ENCODE data around the gene TMEM108. TPM values are rescaled to one million over a fixed set of nuclear protein-coding genes. Genes with fewer than 3 reads are reported as not detected.

The TMEM108 gene
- total and polyA plus RNA-seq, 2 of the 4 experiments (the other 2 are of a cell fraction) = 0.18 to 2.2 TPM

- Histone ChIP-seq H3K4me2 (ENCODE audit: low read depth, low read length) (no peak overlapping the region), H3K23ac (ENCODE audit: low read depth, low read length) (no peak overlapping the region), H3K79me1 (ENCODE audit: low read depth in 1 of 2, low read length in 2 of 2) (no peaks in the 10 kb centered on the region), H4K5ac (ENCODE audit: low read depth, low read length) (no peak overlapping the region), H2AFZ (replicated peaks; ENCODE audit: low read length, poor library complexity) (no peak overlapping the region), H2BK5ac (ENCODE audit: low read depth, low read length, poor library complexity, severe bottlenecking) (no peak overlapping the region), H3K9me3 (ENCODE audit: control insufficient read depth, insufficient read depth, low read length) (no peaks in the 10 kb centered on the region), H3K9ac (ENCODE audit: low read depth, low read length) (no peak overlapping the region), H2AK9ac (replicated peaks; ENCODE audit: low read depth, low read length, poor library complexity) (no peak overlapping the region), H4K91ac (ENCODE audit: insufficient read depth, low read depth, low read length) (no peak overlapping the region), H3K9me1 (ENCODE audit: insufficient read depth, low read length) (no peaks in the 10 kb centered on the region), H3K4me1 (ENCODE audit: control insufficient read depth, insufficient read depth, low read length) (no peaks in the 10 kb centered on the region), H2BK120ac (ENCODE audit: low read depth, low read length) (no peak overlapping the region), H2BK15ac (ENCODE audit: low read depth, low read length) (no peak overlapping the region), H3K14ac (replicated peaks; ENCODE audit: low read depth, low read length) (no peak overlapping the region), H3K18ac (ENCODE audit: low read depth, low read length) (no peak overlapping the region), H4K8ac (ENCODE audit: low read depth in 2 of 2, low read length in 2 of 2) (no peak overlapping the region), H4K20me1 (ENCODE audit: insufficient read depth, low read length) (no peaks in the 10 kb centered on the region), H3K56ac (ENCODE audit: extremely low read depth, insufficient read depth, low read length) (no peak overlapping the region), H3K27ac (ENCODE audit: insufficient read depth, low read length) (no peak overlapping the region), H3K36me3 (ENCODE audit: control insufficient read depth, insufficient read depth, low read length) (no peaks in the 10 kb centered on the region), H2AK5ac (ENCODE audit: low read depth, low read length) (no peak overlapping the region), H3K27me3 (ENCODE audit: control insufficient read depth, insufficient read depth, low read length) (no peaks in the 10 kb centered on the region), H3K4ac (ENCODE audit: low read depth, low read length) (no peak overlapping the region), H3K4me3 (ENCODE audit: insufficient read depth, low read depth, low read length) (no peak overlapping the region), H2BK20ac (ENCODE audit: low read depth, low read length) (no peak overlapping the region)
- dilution Hi-C loops (cut with HindIII; ENCODE audit: low sequenced_read_pairs, unreplicated experiment) (no loop called here), intact Hi-C loops (cut with micrococcal nuclease) (no loop called here), in situ Hi-C loops (cut with MboI; ENCODE audit: low sequenced_read_pairs) (no loop called here)
- DNase-seq (no peak), ATAC-seq (ENCODE audit: low read depth) (no peak)
- no TSS peak for BruUV-seq (replicated peaks)
- POLR2A ChIA-PET (ENCODE audit: unreplicated experiment) = no interaction called here
- no CpG with 5 or more reads among the region's 4 CpGs for WGBS, 2 experiments (ENCODE audit: extremely low coverage in 2 of 2, insufficient read length in 1 of 2)
- TF ChIP-seq CEBPB (IDR thresholded peaks at IDR 0.05; ENCODE audit: low read depth, low read length) (no peak), POLR2A (IDR thresholded peaks at IDR 0.05; ENCODE audit: low read depth, low read length) (no peak), MAFK (IDR thresholded peaks at IDR 0.05; ENCODE audit: low read depth, low read length) (no peak), RAD21 (IDR thresholded peaks at IDR 0.05; ENCODE audit: low read length) (no peak), CHD1 (IDR thresholded peaks at IDR 0.05; ENCODE audit: low read depth, low read length) (no peak), MAZ (IDR thresholded peaks at IDR 0.05; ENCODE audit: borderline replicate concordance, low read depth, low read length) (no peak), MXI1 (IDR thresholded peaks at IDR 0.05; ENCODE audit: borderline replicate concordance, low read depth, low read length) (no peak), CTCF (conservative IDR thresholded peaks at IDR 0.05; ENCODE audit: low read depth, low read length) (no peak), FOS (IDR thresholded peaks at IDR 0.05; ENCODE audit: low read depth, low read length) (no peak), BHLHE40 (IDR thresholded peaks at IDR 0.05; ENCODE audit: low read depth, low read length) (no peak), SMC3 (IDR thresholded peaks at IDR 0.05; ENCODE audit: low read depth, low read length) (no peak), USF2 (IDR thresholded peaks at IDR 0.05; ENCODE audit: low read depth, low read length) (no peak), ELK1 (IDR thresholded peaks at IDR 0.05; ENCODE audit: borderline replicate concordance, low read depth, low read length) (no peak), NFE2L2 (IDR thresholded peaks at IDR 0.05; ENCODE audit: low read depth, low read length) (no peak)
- CTCF ChIA-PET = interaction anchor here (1.3 kb wide), 1 partner anchor 313 kb away, joined by 4 read pairs; no protein-coding TSS in a partner anchor
Measured at GRCh38 chr3:133354721-133355120, 316.5 kb downstream of the TMEM108 start.
